ENCODE data around the gene SPRYD7. TPM values are rescaled to one million over a fixed set of nuclear protein-coding genes. Genes with fewer than 3 reads are reported as not detected.
A peak's percentile ranks its signal among the peaks of the same experiment; 100 is the strongest.
"Not testable (repeated sequence)": the region's sequence is repeated elsewhere in the genome, so short reads cannot be mapped to it uniquely, and the experiment has no call there.

The SPRYD7 gene
- total RNA-seq, 4 donors from 2014 or later: 11.1 to 15.7 (median 13.1) TPM

DNA sequence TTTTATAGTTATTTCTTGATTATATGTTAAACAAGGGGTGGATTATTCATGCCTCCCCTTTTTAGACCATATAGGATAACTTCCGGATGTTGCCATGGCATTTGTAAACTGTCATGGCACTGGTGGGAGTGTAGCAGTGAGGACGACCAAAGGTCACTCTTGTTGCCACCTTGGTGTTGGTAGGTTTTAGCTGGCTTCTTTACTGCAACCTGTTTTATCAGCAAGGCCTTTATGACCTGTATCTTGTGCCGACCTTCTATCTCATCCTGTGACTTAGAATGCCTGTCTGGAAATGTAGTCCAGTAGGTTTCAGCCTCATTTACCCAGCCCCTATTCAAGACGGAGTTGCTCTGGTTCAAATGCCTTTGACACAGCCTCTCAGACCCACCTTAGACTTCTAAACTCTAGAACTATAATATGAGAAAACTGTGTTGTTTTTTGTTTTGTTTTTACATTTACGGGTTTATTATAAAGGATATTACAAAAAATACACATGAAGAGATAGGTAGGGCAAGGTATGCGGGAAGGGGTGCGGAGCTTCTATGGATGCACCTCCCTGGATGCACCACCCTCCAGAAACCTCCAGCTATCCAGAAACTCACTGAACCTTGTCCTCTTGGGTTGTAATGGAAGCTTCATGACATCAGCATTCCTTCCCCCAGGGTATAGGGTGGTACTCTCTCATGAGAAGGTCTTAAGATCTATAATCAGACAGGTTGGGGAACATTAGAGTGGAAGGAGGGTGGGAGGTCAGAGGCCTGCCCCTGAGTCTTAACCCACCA, 15.8 kb upstream of the SPRYD7 start:
- Histone ChIP-seq H3K9me3 (no peaks in the 10 kb centered on the region), H3K36me3 (no peaks in the 10 kb centered on the region), H3K27ac (peak overlapping the region in 3 of 4 donors; percentile 7 to 44 (median 19)), H3K4me3 (no peak overlapping the region), H3K4me1 (peaks cover 5 to 27% (median 13%) of the 10 kb centered on the region in 4 donors), H3K27me3 (no peaks in the 10 kb centered on the region)
- in situ Hi-C loops (cut with MboI; ENCODE audit: low pct_ligation_motif_present in 1 of 4, low pct_unique_long_range_greater_than_20kb in 1 of 4, low sequenced_read_pairs in 3 of 4) (loop anchor here in 1 of 4 donors (25.0 kb wide), 2 partner anchors 860 to 1110 kb away; no protein-coding TSS in a partner anchor), intact Hi-C loops (cut with DNase I; ENCODE audit: low total_unique reads) (no loop called here)
- 67 to 68% methylated on average over 5 to 7 of the region's 7 CpGs for WGBS, 2 donors (ENCODE audit: low coverage in 1 of 2)
- DNase-seq: peak; percentile 27
- TF ChIP-seq CTCF (IDR thresholded peaks at IDR 0.05): no peak
- no peak for TF ChIP-seq EP300 (IDR thresholded peaks at IDR 0.05; ENCODE audit: low read depth)

GRCh38 chr13:49948777-49949270, 12.7 kb upstream of the SPRYD7 start:
- 76 to 91% methylated on average over 4 to 6 of the region's 6 CpGs for WGBS, 2 donors (ENCODE audit: low coverage in 1 of 2)
- intact Hi-C loops (cut with DNase I; ENCODE audit: low total_unique reads); DNase-seq: not testable (repeated sequence)

GRCh38 chr13:49939321-49939720, 3.2 kb upstream of the SPRYD7 start:
- Histone ChIP-seq H3K9me3 (no peaks in the 10 kb centered on the region), H3K36me3 (no peaks in the 10 kb centered on the region), H3K27ac (peak overlapping the region; percentile 90 to 94 (median 92)), H3K4me3 (peak overlapping the region in 1 of 4 donors; percentile 2), H3K27me3 (no peaks in the 10 kb centered on the region), H3K4me1 (peaks cover 0 to 47% (median 16%) of the 10 kb centered on the region in 4 donors)
- intact Hi-C loops (cut with DNase I; ENCODE audit: low total_unique reads) (no loop called here), in situ Hi-C loops (cut with MboI; ENCODE audit: low pct_ligation_motif_present in 1 of 4, low pct_unique_long_range_greater_than_20kb in 1 of 4, low sequenced_read_pairs in 3 of 4) (no loop called here)
- no peak for TF ChIP-seq POLR2A (IDR thresholded peaks at IDR 0.05)
- no peak for TF ChIP-seq POLR2AphosphoS5 (IDR thresholded peaks at IDR 0.05)
- no peak for TF ChIP-seq CTCF (IDR thresholded peaks at IDR 0.05)
- no peak for TF ChIP-seq EP300 (IDR thresholded peaks at IDR 0.05; ENCODE audit: low read depth)
- DNase-seq: no peak
- WGBS, 2 donors (ENCODE audit: low coverage in 1 of 2): 35 to 45% methylated on average over 4 of the region's 4 CpGs

More at GRCh38 chr13:49948777-49949270, 12.7 kb upstream of the SPRYD7 start:
- H3K36me3 ChIP-seq; H3K27ac ChIP-seq; H3K4me1 ChIP-seq; in situ Hi-C loops (cut with MboI; ENCODE audit: low pct_ligation_motif_present in 1 of 4, low pct_unique_long_range_greater_than_20kb in 1 of 4, low sequenced_read_pairs in 3 of 4); H3K4me3 ChIP-seq; H3K27me3 ChIP-seq; H3K9me3 ChIP-seq: not testable (repeated sequence)

- no peaks in the 10 kb centered on the region for H3K27me3 ChIP-seq
- 23 to 39% methylated on average over 5 of the region's 5 CpGs for WGBS, 2 donors (ENCODE audit: low coverage in 1 of 2)
- peak overlapping the region; percentile 90 to 94 (median 92) for H3K27ac ChIP-seq
- intact Hi-C loops (cut with DNase I; ENCODE audit: low total_unique reads): no loop called here
- no peaks in the 10 kb centered on the region for H3K9me3 ChIP-seq
- H3K4me1 ChIP-seq: peaks cover 0 to 47% (median 16%) of the 10 kb centered on the region in 4 donors
- in situ Hi-C loops (cut with MboI; ENCODE audit: low pct_ligation_motif_present in 1 of 4, low pct_unique_long_range_greater_than_20kb in 1 of 4, low sequenced_read_pairs in 3 of 4): no loop called here
- peak; percentile 86 for DNase-seq
- TF ChIP-seq CTCF (IDR thresholded peaks at IDR 0.05) (no peak), EP300 (IDR thresholded peaks at IDR 0.05; ENCODE audit: low read depth) (no peak), POLR2AphosphoS5 (IDR thresholded peaks at IDR 0.05) (peak in 2 of 3 donors; percentile 59 to 70)
- no peaks in the 10 kb centered on the region for H3K36me3 ChIP-seq
- H3K4me3 ChIP-seq: peak overlapping the region in 1 of 4 donors; percentile 2
Observed at GRCh38 chr13:49938921-49939320, 2.8 kb upstream of the SPRYD7 start.
